BJ (cell line): Measurements from ENCODE around the gene C3AR1. TPM values are rescaled to one million over a fixed set of nuclear protein-coding genes. Genes with fewer than 3 reads are reported as not detected.

Experiments used
- CTCF ChIA-PET: fragments of 350-600 bp; formaldehyde crosslinking; extraction: SDS; loops from one replicate; lab custom pipeline; 2021; ENCODE audit warnings: antibody characterized with exemption, inconsistent platforms; lab: Yijun Ruan, JAX
- POLR2A ChIA-PET: fragments of 300-600 bp; sonication (Branson Sonifier 250); formaldehyde crosslinking; extraction: SDS; loops from one replicate; lab custom pipeline; 2021; ENCODE audit warnings: antibody characterized with exemption; lab: Charles Lee
- DNase-seq: peaks from one replicate; pipeline ENCODE4 v3.0.0-alpha.2; 2011; ENCODE audit warnings: low read depth
- H3K27me3 ChIP-seq: 2 replicates; pipeline ENCODE4 v1.6.0; 2011; ENCODE audit warnings: low read length; ENCODE audit not compliant: control insufficient read depth, insufficient read depth
- H3K36me3 ChIP-seq: 2 replicates; pipeline ENCODE4 v1.5.1; 2011; ENCODE audit warnings: low read length; ENCODE audit not compliant: control insufficient read depth, insufficient read depth
- H3K4me3 ChIP-seq: 2 replicates; pipeline ENCODE4 v1.5.1; 2011; ENCODE audit warnings: low read depth, mild to moderate bottlenecking, control low read depth, low read length
- polyA plus RNA-seq: library from polyadenylated mRNA; depleted of rRNA; stranded (reverse); fragments of >200 nt; gene quantifications from 2 replicates; pipeline ENCODE4 v1.2.3, GENCODE V29; 2011
- TF ChIP-seq, protein P1 (sequence below): IDR thresholded peaks from 2 replicates; pipeline ENCODE4 v1.5.1; 2011; ENCODE audit warnings: low read depth, mild to moderate bottlenecking, control low read depth, inconsistent platforms, low read length, moderate library complexity; ENCODE audit not compliant: insufficient read depth

The C3AR1 gene
- polyA plus RNA-seq, 1 experiment, result 0.11 TPM

DNA sequence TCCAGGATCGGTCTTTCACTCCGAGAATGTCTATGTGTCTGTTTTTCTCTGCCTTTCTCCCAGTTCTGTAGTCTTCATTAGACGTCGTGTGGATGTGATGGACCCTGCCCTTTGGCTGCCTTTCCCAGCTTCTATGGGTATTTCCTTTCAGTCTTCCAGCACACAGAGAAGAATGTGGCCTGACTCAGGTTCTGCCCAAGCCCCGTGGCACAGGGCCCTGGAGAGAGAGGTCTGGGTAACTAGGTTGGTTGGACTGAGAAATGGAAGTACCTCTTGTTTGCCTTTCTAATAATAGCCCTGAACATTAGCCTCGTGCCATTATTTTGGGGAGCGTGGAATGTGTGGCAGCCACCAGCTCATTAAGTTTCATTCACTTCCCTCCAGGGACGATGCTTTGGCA is 29.8 kb downstream of the C3AR1 start:
- H3K27me3 ChIP-seq, result no peaks in the 10 kb centered on the region
- no peak overlapping the region for H3K4me3 ChIP-seq
- ChIA-PET CTCF (interaction anchor here (1.1 to 3.1 kb wide), 2 partner anchors 8 to 42 kb away, joined by 4 to 14 read pairs; no protein-coding TSS in a partner anchor), POLR2A (no interaction called here)
- no peak for DNase-seq
- TF ChIP-seq, protein P1, sequence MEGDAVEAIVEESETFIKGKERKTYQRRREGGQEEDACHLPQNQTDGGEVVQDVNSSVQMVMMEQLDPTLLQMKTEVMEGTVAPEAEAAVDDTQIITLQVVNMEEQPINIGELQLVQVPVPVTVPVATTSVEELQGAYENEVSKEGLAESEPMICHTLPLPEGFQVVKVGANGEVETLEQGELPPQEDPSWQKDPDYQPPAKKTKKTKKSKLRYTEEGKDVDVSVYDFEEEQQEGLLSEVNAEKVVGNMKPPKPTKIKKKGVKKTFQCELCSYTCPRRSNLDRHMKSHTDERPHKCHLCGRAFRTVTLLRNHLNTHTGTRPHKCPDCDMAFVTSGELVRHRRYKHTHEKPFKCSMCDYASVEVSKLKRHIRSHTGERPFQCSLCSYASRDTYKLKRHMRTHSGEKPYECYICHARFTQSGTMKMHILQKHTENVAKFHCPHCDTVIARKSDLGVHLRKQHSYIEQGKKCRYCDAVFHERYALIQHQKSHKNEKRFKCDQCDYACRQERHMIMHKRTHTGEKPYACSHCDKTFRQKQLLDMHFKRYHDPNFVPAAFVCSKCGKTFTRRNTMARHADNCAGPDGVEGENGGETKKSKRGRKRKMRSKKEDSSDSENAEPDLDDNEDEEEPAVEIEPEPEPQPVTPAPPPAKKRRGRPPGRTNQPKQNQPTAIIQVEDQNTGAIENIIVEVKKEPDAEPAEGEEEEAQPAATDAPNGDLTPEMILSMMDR, result no peak
- peaks cover 3% of the 10 kb centered on the region for H3K36me3 ChIP-seq

DNA sequence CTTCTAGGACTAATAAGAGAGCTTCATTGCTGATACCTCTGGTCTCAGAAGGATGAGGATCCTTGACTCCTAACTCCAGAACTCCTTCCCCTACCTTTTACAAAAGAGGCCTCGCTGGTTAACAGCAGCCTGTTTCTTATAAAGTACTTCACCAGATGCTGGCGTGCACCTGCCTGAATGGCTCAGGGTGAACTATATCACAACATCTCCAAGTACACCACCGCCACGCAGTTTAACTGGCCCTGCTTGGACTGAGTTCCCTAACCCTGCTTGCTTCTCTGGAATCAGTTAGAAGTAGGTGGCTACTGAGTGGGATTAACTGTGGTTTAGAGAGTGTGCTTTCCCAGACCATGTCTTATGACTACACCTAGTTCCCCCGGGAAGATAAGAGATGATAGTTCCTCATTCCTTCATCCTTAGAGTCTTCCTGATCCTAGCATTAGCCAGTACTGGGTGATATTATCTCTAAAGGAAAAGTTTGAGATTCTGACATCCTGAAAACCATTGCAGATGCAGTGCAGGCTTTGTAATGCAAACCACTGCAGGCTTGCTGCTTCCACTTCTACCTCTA is 30.6 kb downstream of the C3AR1 start:
- no peaks in the 10 kb centered on the region; the same call in 1 of the 2 replicates for H3K36me3 ChIP-seq
- DNase-seq, result no peak
- POLR2A ChIA-PET, result interaction anchor here (0.5 kb wide), 1 partner anchor 1501 kb away, joined by 7 read pairs; the partner anchor contains the start of gene GAPDH
- TF ChIP-seq, protein P1, result no peak
- no peak overlapping the region for H3K4me3 ChIP-seq
- CTCF ChIA-PET, result interaction anchor here (0.5 to 3.1 kb wide), 5 partner anchors 9 to 43 kb away, joined by 3 to 14 read pairs (median 4); no protein-coding TSS in a partner anchor
- H3K27me3 ChIP-seq, result no peaks in the 10 kb centered on the region

DNA sequence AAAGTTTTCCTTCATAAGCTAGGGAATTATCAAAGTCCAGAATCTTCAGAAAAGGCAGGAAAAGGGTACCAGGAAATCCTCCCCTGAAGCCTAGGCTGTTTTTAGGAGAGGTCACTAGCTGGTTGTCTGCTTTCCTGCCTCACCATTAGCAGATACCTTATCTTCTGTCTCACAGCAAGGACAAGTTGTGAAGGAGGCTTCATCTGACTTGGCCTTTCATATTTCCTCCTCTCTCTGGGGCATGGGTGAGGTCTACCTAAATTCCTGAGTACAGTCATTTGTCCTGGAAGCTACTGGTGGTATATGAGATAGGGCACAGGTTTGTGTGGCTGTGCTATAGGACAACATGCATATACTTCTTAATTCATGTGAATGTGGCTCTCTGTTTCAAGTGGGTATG is 31.4 kb downstream of the C3AR1 start:
- no peak for DNase-seq
- ChIA-PET CTCF (interaction anchor here (0.5 to 2.0 kb wide), 5 partner anchors 10 to 44 kb away, joined by 3 to 11 read pairs (median 4); no protein-coding TSS in a partner anchor), POLR2A (no interaction called here)
- H3K4me3 ChIP-seq, result peak overlapping the region; percentile 85
- H3K36me3 ChIP-seq, result no peaks in the 10 kb centered on the region
- no peaks in the 10 kb centered on the region for H3K27me3 ChIP-seq
- TF ChIP-seq, protein P1, result no peak

DNA sequence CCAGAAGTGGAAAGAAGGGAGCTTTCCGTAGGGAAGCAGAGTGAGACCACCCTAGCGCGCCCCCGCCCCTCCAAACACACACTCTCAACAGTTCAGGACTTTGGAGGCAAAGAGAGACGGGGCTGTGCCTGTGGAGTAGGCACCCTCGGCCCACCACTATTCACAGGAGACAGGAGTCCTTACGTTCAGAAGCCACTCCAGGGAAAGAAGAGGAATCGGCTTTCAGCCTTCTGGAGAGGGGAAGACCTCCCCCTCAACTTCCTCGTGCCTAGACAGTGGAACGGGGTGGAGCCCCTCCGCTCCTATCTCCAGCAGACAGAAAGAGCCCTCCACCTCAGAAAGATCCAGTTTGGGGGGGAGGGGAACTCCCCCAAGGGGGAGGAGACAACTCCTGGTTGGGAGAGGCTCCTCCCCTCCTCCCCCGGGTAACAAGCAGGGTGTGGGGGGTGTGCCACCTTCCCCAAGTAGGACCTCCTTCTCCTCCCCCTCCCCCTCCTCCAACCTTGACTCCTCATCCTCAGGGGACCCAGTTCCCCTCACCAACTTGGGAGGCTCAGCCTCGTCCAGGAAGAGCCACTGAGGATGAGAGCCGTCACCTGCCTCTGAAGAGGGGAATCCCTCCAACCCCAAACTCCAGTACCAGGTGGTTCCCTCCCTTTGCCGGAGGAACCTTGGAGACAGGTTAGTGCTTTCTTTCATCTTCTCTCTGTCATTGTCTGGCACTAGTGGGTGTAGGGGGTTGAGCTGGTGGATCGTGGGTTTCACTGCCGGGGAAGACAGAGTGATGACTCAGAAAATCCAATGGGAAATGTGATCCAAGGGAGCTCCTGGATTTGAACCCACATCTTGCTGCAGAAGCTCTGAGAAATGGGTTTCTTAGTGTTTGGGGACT is 32.8 kb downstream of the C3AR1 start:
- no peaks in the 10 kb centered on the region for H3K27me3 ChIP-seq
- H3K36me3 ChIP-seq, result no peaks in the 10 kb centered on the region
- DNase-seq, result no peak
- ChIA-PET POLR2A (interaction anchor here (0.6 kb wide), 1 partner anchor 168 kb away, joined by 5 read pairs; no protein-coding TSS in a partner anchor), CTCF (interaction anchor here (0.7 to 2.0 kb wide), 8 partner anchors 10 to 100 kb away, joined by 3 to 11 read pairs (median 7); no protein-coding TSS in a partner anchor)
- peak overlapping the region; percentile 85 for H3K4me3 ChIP-seq
- TF ChIP-seq, protein P1, result 0 out of 2 replicates have a peak, but pooled peaks have one; percentile 1
